Measurements from ENCODE around the gene BHLHE23.

DNA sequence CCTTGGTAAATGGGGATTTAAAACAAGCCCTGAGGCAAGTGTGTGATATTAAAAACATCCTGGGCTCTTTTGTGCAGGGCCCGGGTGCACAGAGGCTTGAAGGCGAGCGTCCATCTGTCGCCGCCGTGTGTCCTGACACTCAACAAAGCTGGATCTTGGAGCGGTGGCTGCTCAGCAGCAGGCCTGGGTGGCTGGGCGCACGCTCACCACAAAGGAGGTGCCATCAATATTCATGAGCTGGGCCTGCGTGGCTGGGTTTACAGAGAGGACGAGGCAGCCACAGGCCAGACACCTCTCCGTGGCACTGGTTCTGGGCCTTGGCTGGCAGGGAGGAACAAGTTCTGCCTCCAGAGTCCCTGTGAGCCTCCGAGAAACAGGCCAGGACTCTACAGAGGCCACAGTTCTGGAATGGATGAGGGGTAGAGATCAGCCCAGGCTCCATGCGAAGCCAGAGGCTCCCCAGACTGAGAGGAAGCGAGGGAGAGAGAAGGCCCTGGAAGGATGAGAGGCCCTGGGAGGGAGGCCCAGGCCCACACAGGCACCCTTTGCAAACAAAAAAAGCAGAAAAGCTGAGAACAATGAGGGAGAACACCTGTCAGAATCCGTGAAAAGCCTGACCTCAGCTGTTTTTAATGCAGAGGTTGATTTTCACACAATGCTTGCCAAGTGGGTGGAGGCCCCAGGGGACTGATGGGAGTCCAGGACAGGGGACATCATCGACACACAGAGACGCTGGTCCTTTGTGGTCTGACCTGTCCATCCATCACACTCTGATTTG, 21.9 kb downstream of the BHLHE23 start:
- TF ChIP-seq, protein P1, sequence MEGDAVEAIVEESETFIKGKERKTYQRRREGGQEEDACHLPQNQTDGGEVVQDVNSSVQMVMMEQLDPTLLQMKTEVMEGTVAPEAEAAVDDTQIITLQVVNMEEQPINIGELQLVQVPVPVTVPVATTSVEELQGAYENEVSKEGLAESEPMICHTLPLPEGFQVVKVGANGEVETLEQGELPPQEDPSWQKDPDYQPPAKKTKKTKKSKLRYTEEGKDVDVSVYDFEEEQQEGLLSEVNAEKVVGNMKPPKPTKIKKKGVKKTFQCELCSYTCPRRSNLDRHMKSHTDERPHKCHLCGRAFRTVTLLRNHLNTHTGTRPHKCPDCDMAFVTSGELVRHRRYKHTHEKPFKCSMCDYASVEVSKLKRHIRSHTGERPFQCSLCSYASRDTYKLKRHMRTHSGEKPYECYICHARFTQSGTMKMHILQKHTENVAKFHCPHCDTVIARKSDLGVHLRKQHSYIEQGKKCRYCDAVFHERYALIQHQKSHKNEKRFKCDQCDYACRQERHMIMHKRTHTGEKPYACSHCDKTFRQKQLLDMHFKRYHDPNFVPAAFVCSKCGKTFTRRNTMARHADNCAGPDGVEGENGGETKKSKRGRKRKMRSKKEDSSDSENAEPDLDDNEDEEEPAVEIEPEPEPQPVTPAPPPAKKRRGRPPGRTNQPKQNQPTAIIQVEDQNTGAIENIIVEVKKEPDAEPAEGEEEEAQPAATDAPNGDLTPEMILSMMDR (conservative IDR thresholded peaks at IDR 0.05 in 1 of 2, IDR thresholded peaks at IDR 0.05 in 1 of 2; ENCODE audit: low read depth in 1 of 2, low read length in 2 of 2) = no peak
- TF ChIP-seq EZH2 (IDR thresholded peaks at IDR 0.05; ENCODE audit: low read length, missing control alignments) = no peak
